Stimulated activated CD8-positive, alpha-beta memory T cell treated with anti-CD3 and anti-CD28 coated beads, Interleukin-2, amount 100 ng/mL, for 48 hours (primary cell): ENCODE data around the gene SNX4.
A peak's percentile ranks its signal among the peaks of the same experiment; 100 is the strongest.
"Not testable (repeated sequence)": the region's sequence is repeated elsewhere in the genome, so short reads cannot be mapped to it uniquely, and the experiment has no call there.

Experiments
- DNase-seq, 2 donors: peaks; one replicate each; pipeline ENCODE4 v3.0.0-alpha.2; 2020; ENCODE audit warnings: low read depth in 2 of 2

The SNX4 gene

DNA sequence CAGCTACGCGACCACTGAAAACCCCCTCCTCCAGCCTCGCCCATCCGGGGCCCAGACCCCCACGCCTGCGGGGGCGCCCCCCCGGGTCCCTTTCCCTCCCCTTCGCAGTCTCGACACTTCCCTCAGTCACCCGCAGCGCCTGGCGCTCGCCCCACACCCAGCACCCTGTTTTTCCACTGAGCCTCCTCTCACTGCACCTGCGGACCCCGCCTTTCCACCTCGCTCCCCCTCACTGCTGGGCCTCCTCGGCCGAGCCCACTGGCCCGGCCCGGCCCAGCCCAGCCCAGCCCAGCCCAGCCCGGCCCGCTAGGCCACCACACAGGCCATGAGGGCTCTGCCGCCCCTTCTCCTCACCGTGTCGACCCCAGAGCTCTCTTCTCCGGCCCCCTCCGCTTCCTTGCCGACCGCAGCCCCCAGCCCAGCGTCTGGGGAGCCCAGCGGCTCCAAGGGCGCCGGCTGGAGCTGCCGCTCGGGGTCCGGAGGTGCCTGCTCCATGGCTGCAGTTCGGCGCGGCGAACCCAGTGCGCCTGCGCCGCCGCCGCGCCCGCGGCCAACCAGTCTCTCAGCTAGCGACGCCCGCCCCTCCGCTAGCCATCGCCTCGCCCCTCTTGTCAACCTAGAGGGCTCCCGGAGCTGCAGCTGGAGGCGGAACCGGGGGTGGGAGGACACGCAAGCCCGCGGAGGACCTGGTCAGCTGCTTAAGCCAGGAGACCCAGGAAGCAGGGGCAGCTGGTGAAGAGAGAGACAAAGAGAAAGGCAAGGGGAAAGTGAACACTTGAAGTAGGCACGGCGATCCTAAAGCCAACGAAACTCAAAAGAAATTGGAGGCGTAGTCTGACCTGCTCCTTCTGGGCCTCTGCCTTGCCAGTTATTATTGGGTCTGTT, at the start of gene SNX4:
Gene SNX4, minus strand, starts transcription at position 525 of the 885 bp plus-strand sequence. Its CDS starts 30 bp downstream, at position 495.
- DNase-seq = peak; percentile 80 to 84

DNA sequence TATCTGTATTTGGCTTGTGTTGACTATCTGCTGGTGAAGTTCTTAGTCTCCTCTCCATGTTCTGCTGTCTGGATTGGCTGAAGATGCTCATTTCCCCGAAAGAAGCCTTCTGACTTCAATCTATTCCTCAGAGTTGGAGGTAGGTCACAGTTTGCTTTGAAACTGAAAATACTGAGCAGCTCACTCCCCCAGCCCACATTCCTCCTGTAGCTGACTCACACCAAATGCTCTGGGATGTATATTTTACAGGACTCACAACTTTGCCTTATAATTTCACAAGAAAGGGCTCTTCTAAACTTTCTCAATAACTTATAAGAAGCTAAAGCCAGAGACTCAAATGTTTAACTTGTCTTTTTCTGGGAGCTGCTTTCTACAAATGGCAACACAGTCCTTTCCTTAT, 36.3 kb upstream of the SNX4 start:
- DNase-seq = no peak

DNA sequence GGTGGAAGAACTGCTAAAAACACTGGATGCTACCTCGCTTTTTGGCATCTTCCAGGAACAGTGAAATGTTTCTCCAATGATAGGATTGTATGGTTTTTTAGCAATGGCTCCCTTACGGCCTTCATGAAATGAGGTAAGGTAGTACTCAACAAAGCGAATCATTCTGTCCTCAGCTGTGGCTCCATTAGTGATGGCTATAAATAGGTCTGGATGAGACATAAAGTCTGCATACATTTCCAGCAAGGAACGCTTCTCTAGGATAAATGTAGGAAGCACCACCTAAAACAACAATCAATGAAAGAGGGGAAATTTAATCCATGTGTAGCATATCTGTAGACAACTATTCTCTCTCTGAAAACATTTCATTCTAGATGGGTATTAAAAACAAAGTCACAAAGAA, 32.4 kb upstream of the SNX4 start:
- no peak for DNase-seq

DNA sequence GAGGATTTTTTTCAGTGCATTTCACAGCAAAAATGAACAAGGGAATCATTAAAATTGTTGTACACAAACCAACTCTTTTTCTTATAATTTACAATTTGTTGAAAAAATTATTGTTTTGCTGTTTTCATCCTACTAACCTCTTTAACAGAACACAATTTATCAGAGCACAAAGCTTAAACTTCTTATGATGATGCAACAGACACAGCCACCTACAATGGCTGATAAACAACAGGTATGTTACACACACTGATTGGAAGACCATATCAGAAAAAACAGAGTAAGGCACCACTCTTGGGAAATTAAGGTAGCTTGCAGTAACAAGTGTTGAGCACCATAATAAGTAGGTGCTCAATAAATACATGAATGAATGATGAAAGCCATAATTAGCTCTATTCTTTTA, 8.9 kb upstream of the SNX4 start:
- DNase-seq = no peak

DNA sequence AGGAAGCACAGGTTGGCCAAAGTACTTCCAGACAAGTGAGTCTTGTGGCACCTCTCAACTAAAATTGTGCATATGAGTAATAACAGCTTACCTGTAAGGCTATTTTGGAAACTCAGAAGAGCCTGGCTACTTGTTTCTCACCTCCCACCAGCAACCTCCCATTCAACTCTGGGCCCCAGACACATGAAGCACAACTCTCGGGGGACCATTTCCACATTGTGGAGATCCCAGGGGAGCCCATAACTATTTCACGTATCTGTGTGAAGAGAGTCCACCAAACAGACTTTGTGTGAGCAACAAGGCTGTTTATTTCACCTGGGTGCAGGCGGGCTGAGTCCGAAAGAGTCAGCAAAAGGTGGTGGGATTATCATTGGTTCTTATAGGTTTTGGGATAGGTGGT, 5.2 kb upstream of the SNX4 start:
- DNase-seq = no peak

DNA sequence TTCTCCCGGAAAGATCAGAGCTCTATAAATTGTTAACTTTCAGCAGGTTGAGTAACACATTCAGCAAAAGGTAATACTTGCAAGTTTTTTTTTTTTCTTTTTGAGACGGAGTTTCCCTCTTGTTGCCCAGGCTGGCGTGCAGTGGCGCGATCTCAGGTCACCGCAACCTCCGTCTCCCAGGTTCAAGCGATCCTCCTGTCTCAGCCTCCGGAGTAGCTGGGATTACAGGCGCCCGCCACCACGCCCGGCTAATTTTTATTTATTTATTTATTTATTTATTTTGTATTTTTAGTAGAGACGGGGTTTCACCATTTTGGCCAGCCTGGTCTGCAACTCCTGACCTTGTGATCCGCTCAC, 539 bp upstream of the SNX4 start:
- not testable (repeated sequence) for DNase-seq

DNA sequence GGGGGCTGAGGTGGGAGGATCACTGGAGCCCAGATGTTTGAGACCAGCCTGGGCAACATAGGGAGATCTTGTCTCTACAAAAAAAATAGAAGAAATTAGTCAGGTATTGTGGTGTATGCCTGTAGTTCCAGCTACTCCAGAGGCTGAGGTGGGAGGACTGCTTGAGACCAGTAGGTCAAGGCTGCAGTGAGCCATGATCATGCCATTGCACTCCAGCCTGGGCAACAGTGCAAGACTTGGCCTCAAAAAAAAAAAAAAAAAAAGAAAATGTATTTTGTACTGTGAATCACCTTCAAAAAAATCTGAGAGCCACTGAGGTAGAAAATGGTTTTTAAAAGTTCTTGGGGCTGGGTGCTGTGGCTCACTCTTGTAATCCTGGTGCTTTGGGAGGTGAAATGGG, 4.6 kb downstream of the SNX4 start:
- DNase-seq = no peak

DNA sequence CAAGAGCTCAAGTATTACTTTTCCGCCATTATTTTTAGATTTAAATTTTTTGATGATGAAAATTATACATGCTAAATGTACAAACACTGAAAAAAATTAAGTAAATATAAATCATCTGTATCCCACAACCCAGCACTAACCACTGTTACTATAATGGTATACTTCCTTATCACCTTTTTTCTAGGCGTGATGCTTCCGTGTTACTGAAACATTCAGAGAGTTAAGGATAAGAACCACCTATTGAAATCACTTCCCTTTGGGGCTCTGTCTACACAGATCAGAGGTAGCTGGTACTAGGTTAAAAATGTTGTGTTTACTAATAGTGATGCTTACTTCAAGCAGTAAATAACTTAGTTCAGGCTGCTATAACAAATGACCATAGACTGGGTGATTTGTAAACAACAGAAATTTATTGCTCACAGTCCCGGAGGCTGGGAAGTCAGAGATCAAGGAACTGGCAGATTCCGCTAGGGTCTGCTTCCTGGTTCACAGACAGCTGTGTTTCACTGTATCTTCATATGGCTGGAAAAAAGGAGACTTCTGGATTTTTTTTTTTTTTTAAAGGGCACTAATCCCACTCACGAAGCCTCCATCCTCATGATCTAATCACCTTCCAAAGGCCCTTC, 6.4 kb downstream of the SNX4 start:
- DNase-seq = no peak

DNA sequence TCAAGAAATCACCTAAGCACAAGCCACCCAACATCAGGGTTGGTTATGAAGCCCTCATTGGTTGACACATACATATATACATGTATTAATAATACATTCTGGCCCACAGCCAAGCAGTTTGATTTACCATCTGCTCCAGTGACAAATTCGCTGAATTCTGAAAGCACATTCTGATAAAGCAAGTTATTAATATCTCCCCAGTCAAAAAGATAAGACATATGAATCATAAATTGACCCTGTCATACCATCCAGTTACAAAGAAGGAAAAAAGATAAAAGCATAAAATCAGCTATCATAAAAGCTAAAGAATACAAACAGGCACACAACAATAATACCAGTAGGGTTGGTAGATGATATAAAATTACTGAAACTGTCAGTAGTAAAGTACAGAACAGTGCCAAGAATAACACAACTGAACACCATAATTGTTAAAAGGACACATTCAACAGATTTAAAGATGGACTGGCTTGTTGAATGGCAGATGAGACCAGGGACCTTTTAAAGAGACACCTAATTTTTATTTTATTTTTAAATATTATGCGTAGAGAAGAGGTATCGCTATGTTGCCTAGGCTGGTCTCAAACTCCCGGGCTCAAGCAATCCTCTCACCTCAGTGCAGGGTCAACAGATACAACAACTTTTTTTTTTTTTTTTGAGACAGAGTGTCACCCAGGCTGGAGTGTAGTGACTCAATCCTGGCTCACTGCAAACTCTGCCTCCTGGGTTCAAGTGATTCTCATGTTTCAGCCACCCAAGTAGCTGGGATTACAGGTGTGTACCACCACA, 7.7 kb downstream of the SNX4 start:
- DNase-seq = peak in 1 of 2 donors; percentile 28

DNA sequence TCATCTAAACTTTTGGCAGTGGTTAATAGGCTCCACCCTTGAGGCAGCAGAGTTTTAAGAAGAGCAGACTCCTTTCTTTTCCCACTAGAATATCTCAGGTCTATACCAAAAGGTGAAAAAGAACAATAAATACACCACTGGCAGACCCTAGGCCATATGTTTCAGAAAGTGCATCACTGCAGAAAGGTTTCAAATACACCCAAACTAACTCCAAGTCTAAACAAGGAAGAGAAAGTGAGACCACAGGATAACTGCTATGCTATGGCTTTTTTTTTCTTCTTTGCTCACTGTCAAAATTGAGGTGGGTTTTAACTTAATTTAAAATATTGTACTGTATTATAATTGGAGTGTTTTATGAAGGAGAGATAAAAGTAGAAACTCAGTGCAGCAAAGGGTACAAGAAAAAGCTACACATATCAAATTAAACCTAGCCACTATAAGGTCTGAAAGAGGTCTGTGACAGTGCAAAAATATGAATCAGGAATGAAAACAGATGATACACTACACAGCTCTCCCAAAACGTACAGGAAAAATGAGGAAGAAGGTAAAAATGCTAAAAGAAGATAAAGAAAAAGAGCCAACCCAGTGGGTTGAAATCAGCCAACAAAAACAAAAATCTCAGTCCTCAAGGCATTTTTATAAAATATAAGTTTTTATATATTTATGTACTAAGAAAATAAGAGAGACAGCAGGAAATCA, 8.4 kb downstream of the SNX4 start:
- DNase-seq = no peak

DNA sequence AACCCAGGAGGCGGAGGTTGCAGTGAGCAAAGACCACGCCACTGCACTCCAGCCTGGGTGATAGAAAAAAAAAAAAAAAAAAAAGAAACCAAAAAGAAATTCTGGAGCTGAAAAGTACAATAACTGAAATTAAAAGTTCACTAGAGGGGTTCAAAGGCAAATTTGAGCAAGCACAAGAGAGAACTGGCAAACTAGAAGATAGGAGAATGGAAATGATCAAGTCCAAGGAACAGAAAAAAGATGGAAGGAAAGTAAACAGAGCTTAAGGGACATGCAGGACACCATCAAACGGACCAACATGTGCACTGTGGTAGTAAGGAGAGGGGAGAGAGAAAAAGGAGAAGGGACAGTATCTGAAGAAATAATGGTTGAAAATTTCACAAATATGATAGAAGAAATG, 12.9 kb downstream of the SNX4 start:
- DNase-seq = no peak

DNA sequence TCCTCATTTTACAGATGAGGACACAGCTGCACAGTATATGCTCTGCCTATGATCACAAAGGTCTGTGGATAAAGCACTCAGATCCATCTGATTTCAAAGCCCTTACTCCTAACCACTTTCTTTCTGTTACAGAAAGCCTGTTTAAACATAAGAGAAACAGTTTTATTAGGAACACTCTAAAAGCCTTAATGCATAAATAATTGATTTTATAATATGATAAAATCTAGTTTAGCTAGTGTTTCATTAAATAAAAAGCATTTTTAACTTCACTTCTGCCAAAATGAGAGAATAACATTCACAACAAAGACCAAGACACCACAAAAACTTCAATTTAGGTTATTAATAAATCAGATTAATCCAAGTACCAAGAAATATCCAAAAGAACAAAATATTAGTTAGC, 21.4 kb downstream of the SNX4 start:
- DNase-seq = no peak

DNA sequence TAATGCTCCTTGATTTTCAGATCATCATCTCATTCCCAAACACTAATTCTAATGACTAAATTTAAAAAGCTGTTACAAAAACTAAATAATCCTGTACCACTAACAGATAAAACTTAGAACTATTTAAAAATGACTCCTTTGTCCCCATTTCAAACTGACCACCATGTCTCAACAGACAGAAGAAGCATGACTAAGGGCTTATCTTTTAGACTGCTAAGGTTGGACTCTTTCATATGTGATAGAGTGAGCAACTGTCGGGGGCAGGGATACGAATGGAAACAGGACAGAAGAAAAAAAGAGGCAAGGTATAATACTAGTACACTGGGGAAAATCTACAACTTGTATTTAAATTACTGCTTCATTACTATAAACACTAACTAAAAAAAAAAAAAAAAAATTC, 23.3 kb downstream of the SNX4 start:
- no peak for DNase-seq

DNA sequence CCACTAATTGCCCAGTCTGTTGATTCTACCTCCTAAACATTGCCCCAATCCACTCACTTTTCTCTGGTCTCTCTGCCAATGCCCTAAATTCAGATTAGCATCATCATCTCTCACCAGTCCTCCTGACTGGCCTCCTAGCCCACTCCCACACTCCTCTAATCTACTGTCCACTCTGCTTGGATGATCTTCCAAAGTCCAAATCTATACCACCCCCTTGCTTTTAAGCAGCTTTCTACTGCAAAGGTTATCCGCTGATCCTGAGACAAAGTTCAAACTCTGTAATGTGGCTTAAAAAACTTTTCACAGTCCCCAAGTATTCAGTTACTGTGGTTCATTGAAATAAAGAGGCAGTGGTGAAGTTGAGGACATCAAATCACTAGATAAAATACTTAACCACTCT, 37.6 kb downstream of the SNX4 start:
- DNase-seq = no peak

DNA sequence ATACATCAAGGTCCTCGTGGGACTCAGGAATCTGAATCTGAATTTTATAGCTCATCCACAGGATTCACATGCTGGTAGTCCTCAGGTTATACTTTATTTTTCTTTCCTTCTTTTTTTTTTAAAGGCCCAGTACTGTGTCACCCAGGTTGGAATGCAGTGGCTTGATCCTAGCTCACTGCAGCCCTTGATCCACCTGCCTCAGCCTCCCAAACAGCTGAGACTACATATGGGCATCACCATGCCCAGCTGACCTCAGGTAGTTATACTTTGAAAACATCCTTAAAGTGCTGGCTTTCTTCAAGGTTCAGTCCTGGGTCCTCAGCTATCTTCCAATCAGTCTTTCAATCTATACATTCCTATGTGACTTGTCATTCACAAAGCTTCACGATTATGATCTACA, 38.2 kb downstream of the SNX4 start:
- DNase-seq = no peak

DNA sequence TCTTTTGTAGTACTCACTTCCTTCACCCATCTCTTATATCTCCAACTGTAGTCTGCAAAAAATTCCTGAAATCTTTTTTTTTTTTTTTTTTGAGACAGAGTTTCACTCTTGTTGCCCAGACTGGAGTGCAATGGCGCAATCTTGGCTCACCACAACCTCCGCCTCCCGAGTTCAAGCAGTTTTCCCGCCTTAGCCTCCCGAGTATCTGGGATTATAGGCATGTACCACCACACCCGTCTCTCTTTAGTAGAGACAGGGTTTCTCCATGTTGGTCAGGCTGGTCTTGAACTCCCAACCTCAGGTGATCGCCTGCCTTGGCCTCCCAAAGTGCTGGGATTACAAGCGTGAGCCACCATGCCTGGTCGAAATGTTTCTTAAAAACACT, 38.6 kb downstream of the SNX4 start:
- not testable (repeated sequence) for DNase-seq

DNA sequence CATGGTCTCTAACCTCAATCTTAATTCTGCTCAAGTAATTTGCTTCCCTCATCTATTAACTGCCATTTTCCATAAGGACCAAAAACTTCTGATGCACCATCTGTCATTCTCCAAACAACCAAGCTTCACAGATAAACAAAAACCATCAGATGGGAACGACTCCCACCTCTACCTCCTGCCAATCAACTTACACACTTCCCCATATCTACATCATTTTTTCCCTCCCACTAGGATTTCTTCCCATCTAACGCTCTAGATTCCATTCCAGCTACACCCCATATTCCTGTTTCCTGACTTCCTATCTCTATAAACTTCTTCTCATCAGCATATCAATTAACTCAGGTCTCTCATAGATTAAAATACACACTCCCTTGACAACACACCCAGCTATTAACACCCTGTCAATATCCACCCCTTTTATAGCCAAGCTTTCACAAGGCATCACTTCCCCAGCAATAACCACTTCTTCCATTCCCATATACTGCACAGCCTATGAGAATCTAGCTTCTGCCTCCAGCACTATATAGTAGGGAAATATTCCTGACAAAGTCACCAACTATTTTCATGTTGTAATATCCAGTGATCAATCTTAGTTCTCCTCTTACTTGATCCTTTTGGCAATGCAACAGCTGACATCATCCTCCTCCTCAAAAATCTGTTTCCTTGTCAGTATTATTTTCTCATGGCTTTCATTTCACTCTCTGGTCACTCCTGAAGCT, 39.2 kb downstream of the SNX4 start:
- no peak for DNase-seq

DNA sequence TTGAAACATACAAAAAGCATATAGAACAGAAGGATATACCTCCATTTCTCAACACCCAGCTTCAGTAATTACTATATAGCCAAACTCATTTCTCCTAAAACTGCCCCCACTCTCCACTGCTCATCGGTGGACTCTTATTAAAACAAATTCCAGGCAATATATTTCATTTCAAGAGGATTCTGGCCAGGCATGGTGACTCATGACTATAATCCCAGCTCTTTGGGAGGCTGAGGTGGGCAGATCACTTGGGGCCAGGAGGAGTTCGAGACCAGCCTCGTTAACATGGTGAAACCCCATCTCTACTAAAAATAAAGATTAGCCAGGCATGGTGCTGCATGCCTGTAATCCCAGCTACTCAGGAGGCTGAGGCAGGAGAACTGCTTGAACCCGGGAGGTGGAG, 40.9 kb downstream of the SNX4 start:
- no peak for DNase-seq

DNA sequence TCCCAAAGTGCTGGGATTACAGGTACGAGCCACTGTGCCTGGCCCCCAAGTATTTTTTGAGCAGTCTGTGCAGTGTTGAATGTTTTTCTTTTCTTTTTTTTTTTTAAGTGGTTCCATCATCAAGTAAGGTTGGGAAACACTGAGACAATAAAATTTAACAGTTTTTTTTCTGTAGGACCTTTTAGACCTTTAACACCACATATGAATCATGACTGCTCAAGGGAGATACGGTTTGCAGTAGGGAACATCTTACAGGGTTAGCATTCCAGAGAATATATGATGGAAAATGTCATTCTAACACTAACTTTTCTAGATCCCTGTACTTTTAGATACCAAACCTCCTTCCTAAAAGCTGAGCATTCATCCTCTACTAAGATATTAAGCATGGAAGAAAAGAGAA, 41.7 kb downstream of the SNX4 start:
- DNase-seq = no peak

DNA sequence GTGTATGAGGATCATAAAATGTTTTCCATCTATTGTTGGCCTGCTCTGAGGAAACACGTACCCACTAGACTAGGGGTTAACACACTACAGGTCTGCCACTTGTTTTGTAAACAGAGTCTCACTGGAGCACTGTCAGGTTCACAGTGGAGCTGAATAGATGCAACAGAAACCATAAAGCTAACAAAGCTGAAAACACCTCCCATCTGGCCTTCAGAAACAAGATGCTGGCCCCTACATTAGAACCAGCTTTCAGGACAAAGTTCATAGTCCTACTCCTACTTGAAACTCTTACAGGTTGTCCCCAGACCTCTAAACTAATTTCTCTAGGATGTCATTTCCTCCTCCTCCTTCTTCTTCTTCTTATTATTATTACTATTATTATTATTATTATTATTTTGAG, 42.3 kb downstream of the SNX4 start:
- no peak for DNase-seq

DNA sequence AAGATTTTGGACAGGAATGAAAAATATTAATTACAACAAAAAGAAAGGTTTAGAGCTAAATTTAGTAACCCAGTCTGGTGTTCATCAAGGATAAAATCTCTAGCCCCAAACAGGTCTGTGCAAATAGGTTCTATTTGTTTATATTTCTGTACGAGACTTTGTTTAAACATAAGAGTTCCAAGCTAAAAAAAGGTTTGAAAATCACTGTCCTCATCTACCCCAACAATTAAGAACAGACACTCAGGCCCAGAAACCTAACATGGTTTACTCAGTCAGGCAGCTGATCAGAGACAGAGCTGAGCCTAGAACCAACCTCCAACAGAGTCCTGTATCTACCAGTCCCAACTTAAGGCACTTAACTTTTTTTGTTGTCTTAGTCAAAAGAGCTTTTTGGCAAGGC, 49.3 kb downstream of the SNX4 start:
- DNase-seq = no peak
